HepG2 (cell line): ENCODE measurements around the gene CCS. TPM values are rescaled to one million over a fixed set of nuclear protein-coding genes. Genes with fewer than 3 reads are reported as not detected.

ENCODE experiments used
- ATAC-seq: fragments of 200-7000 bp; cut with Tn5 transposase; 3 replicates; pipeline ENCODE4 v1.9.1; 2020; ENCODE audit warnings: mild to moderate bottlenecking, moderate library complexity
- BruUV-seq: library from RNA; stranded (reverse); fragments of 400-500 nt; replicated peaks from 2 replicates; lab custom pipeline; 2021; lab: Mats Ljungman, UMichigan
- CTCF ChIA-PET: fragments of 300-600 bp; formaldehyde crosslinking; extraction: SDS; loops from one replicate; lab custom pipeline; 2021; ENCODE audit warnings: low total read pairs, inconsistent platforms, low intra/inter-chr PET ratio; lab: Yijun Ruan, JAX
- POLR2A ChIA-PET: fragments of 350-600 bp; sonication (Branson Sonifier 250); formaldehyde crosslinking; loops from one replicate; lab custom pipeline; 2020; ENCODE audit warnings: antibody characterized with exemption, inconsistent platforms; lab: Yijun Ruan, JAX
- DNase-seq: peaks from one replicate; pipeline ENCODE4 v3.0.0-alpha.2; 2015; ENCODE audit warnings: low spot score
- FAIRE-seq: peaks from 3 replicates; lab custom pipeline; 2011; peaks lifted over from hg19 to GRCh38; lab: Jason Lieb, UNC
- H2AFZ ChIP-seq: one replicate; pipeline ENCODE4 v1.6.1; 2011; ENCODE audit warnings: low read length, inconsistent platforms
- H3K27ac ChIP-seq: fragments of 300-600 bp; 3 replicates; pipeline ENCODE4 v1.8.0; 2011; ENCODE audit warnings: mixed run types, mild to moderate bottlenecking, mixed read lengths, low read length, inconsistent platforms; ENCODE audit not compliant: insufficient read depth; ENCODE audit errors: extremely low read length
- H3K27me3 ChIP-seq, 2 experiments: fragments of 200-600 bp in 1 of 2; 2 replicates in 1 of 2; 3 replicates in 1 of 2; pipeline versions ENCODE4 v1.6.0 to v1.8.0; 2011; ENCODE audit warnings: low read length in 2 of 2, mild to moderate bottlenecking in 2 of 2, moderate library complexity in 2 of 2, inconsistent platforms in 1 of 2; ENCODE audit not compliant: insufficient read depth in 2 of 2, control insufficient read depth in 1 of 2
- H3K36me3 ChIP-seq, 2 experiments: fragments of 200-600 bp in 1 of 2; replicated peaks in 1 of 2; 2 replicates in 1 of 2; 3 replicates in 1 of 2; pipeline versions ENCODE4 v1.5.1 to v1.8.0; 2011; ENCODE audit warnings: low read length in 2 of 2, inconsistent platforms in 1 of 2; ENCODE audit not compliant: insufficient read depth in 2 of 2, control insufficient read depth in 1 of 2
- H3K4me1 ChIP-seq: 2 replicates; pipeline ENCODE4 v1.5.1; 2012; ENCODE audit warnings: low read length, inconsistent platforms; ENCODE audit not compliant: insufficient read depth
- H3K4me2 ChIP-seq: 2 replicates; pipeline ENCODE4 v1.6.0; 2011; ENCODE audit warnings: low read depth, low read length, inconsistent platforms
- H3K4me3 ChIP-seq, 3 experiments: fragments of 200-600 bp in 1 of 3; sonication (generic), shearing (Covaris generic) in 1 of 3; replicated peaks in 1 of 3; 2 replicates each; pipeline ENCODE4 v1.5.1; 2011 to 2016; ENCODE audit warnings: low read length in 3 of 3, inconsistent platforms in 2 of 3, low read depth in 2 of 3, mild to moderate bottlenecking in 2 of 3, control low read depth in 1 of 3, mixed read lengths in 1 of 3; ENCODE audit not compliant: insufficient read depth in 1 of 3
- H3K79me2 ChIP-seq: one replicate; pipeline ENCODE4 v1.6.1; 2011; ENCODE audit warnings: low read length, inconsistent platforms; ENCODE audit not compliant: insufficient read depth
- H3K9ac ChIP-seq: 2 replicates; pipeline ENCODE4 v1.6.0; 2011; ENCODE audit warnings: mild to moderate bottlenecking, low read depth, low read length, inconsistent platforms; ENCODE audit not compliant: insufficient read depth
- H3K9me3 ChIP-seq: 2 replicates; pipeline ENCODE4 v1.5.1; 2012; ENCODE audit warnings: mild to moderate bottlenecking, low read length
- H4K20me1 ChIP-seq: 2 replicates; pipeline ENCODE4 v1.6.0; 2011; ENCODE audit warnings: inconsistent platforms, mild to moderate bottlenecking, low read length, moderate library complexity; ENCODE audit not compliant: insufficient read depth
- AHDC1 ChIP-seq: sonication (generic); formaldehyde crosslinking; IDR thresholded peaks from 2 replicates; pipeline ENCODE4 v1.5.1; 2020; ENCODE audit warnings: mild to moderate bottlenecking, missing genetic modification reagents, borderline replicate concordance
- CERS6 ChIP-seq: sonication (generic); formaldehyde crosslinking; IDR thresholded peaks from 2 replicates; pipeline ENCODE4 v1.5.0; 2020; ENCODE audit warnings: missing genetic modification reagents
- FOXM1 ChIP-seq: sonication (generic); formaldehyde crosslinking; IDR thresholded peaks from 2 replicates; pipeline ENCODE4 v1.5.0; 2020; ENCODE audit warnings: missing genetic modification reagents
- MAFG ChIP-seq: sonication (generic); formaldehyde crosslinking; IDR thresholded peaks from 2 replicates; pipeline ENCODE4 v1.5.1; 2020; ENCODE audit warnings: mild to moderate bottlenecking, missing genetic modification reagents
- MZF1 ChIP-seq: sonication (generic); formaldehyde crosslinking; IDR thresholded peaks from 2 replicates; pipeline ENCODE4 v1.8.1; 2023; ENCODE audit warnings: mild to moderate bottlenecking, missing genetic modification reagents, borderline replicate concordance
- PLSCR1 ChIP-seq: sonication (generic); formaldehyde crosslinking; IDR thresholded peaks from 2 replicates; pipeline ENCODE4 v1.5.0; 2020; ENCODE audit warnings: missing genetic modification reagents, mild to moderate bottlenecking, borderline replicate concordance
- POLR2G ChIP-seq: fragments of 200-400 bp; formaldehyde crosslinking; IDR thresholded peaks from 2 replicates; pipeline ENCODE4 v1.6.1; 2018; ENCODE audit warnings: mild to moderate bottlenecking, low read depth, low read length, moderate library complexity
- SIN3A ChIP-seq: IDR thresholded peaks from 2 replicates; pipeline ENCODE4 v1.6.1; 2011; ENCODE audit warnings: low read depth, mild to moderate bottlenecking, control low read depth, low read length, borderline replicate concordance
- SP2 ChIP-seq: sonication (generic); formaldehyde crosslinking; IDR thresholded peaks from 2 replicates; pipeline ENCODE4 v1.5.1; 2020; ENCODE audit warnings: mild to moderate bottlenecking, missing genetic modification reagents
- TAF1 ChIP-seq: sonication (generic); formaldehyde crosslinking; IDR thresholded peaks from 2 replicates; pipeline ENCODE4 v1.4.0; 2020; ENCODE audit warnings: missing genetic modification reagents
- TCF7 ChIP-seq: sonication (generic); IDR thresholded peaks from 2 replicates; pipeline ENCODE4 v1.6.1; 2016; ENCODE audit warnings: antibody characterized with exemption, low read depth
- XRCC5 ChIP-seq: fragments of 200-400 bp; formaldehyde crosslinking; optimal IDR thresholded peaks from 2 replicates; pipeline ENCODE3; 2017; ENCODE audit warnings: mild to moderate bottlenecking, low read length
- ZC3H13 ChIP-seq: sonication (generic); formaldehyde crosslinking; IDR thresholded peaks from 2 replicates; pipeline ENCODE4 v1.8.1; 2023; ENCODE audit warnings: mild to moderate bottlenecking, missing genetic modification reagents, moderate library complexity
- ZNF296 ChIP-seq: sonication (generic); formaldehyde crosslinking; conservative IDR thresholded peaks from 2 replicates; pipeline ENCODE4 v1.5.0; 2020; ENCODE audit warnings: mild to moderate bottlenecking, missing genetic modification reagents
- ZNF512 ChIP-seq: sonication (generic); formaldehyde crosslinking; IDR thresholded peaks from 2 replicates; pipeline ENCODE4 v1.4.0; 2020; ENCODE audit warnings: mild to moderate bottlenecking, missing genetic modification reagents
- ZNF556 ChIP-seq: sonication (generic); formaldehyde crosslinking; IDR thresholded peaks from 2 replicates; pipeline ENCODE4 v1.4.0; 2020; ENCODE audit warnings: mild to moderate bottlenecking, missing genetic modification reagents, borderline replicate concordance
- ZNF615 ChIP-seq: sonication (generic); formaldehyde crosslinking; IDR thresholded peaks from 2 replicates; pipeline ENCODE4 v1.5.0; 2020; ENCODE audit warnings: mild to moderate bottlenecking, missing genetic modification reagents, borderline replicate concordance
- whole genome bisulfite sequencing: methylation state at CpG from one replicate; pipeline ENCODE4 v1.1.6; 2017; ENCODE audit warnings: low lambda C conversion rate; 5-methylcytosine and 5-hydroxymethylcytosine counted together
- in situ Hi-C: cut with HindIII; loops from 2 replicates; pipeline ENCODE4 v1.10.0; 2017; ENCODE audit warnings: low pct_unique_long_range_greater_than_20kb; ENCODE audit not compliant: extremely low pct_ligation_motif_present
- intact Hi-C: fragments of 100-400 bp; cut with micrococcal nuclease; formaldehyde crosslinking; loops from one replicate; pipeline ENCODE4 v1.10.0; 2022; ENCODE audit not compliant: unreplicated experiment
- polyA plus RNA-seq, 8 experiments: library from polyadenylated mRNA; depleted of rRNA in 3 of 8; stranded (reverse) in 7 of 8; unstranded in 1 of 8; fragments of >200 nt; fragmentation: Illumina TruSeq in 4 of 8; extraction: Trizol in 4 of 8; gene quantifications; 2 replicates each; pipeline versions ENCODE4 v1.2.1 to v1.2.3, GENCODE V29; 2011 to 2016; ENCODE audit warnings: low read depth in 4 of 8, missing spikeins in 1 of 8, mixed read lengths in 1 of 8; ENCODE audit not compliant: insufficient read depth in 1 of 8
- total RNA-seq, 5 experiments: library from RNA; depleted of rRNA; stranded (reverse); fragments of >200 nt; fragmentation: Illumina TruSeq; extraction: Trizol; gene quantifications; 2 replicates each; pipeline ENCODE4 v1.2.3, GENCODE V29; 2016; ENCODE audit warnings: low read depth in 1 of 5

The CCS gene
- total and polyA plus RNA-seq, 2 of the 13 experiments (the other 11 are each of a cell fraction or from before 2014, with no cell fraction given), result 25.4 to 44.6 TPM

GRCh38 chr11:66625752-66626149, 32.8 kb downstream of the CCS start:
- Histone ChIP-seq H4K20me1 (peaks cover 52% of the 10 kb centered on the region), H3K27me3 (no peaks in the 10 kb centered on the region), H3K4me2 (no peak overlapping the region), H3K4me3 (no peak overlapping the region), H3K79me2 (peaks cover 99% of the 10 kb centered on the region), H3K9me3 (no peaks in the 10 kb centered on the region), H3K4me1 (peaks cover 29% of the 10 kb centered on the region), H2AFZ (no peak overlapping the region), H3K27ac (no peak overlapping the region), H3K36me3 (peaks cover 41 to 85% of the 10 kb centered on the region in 2 experiments), H3K9ac (no peak overlapping the region)
- no TSS peak for BruUV-seq
- CTCF ChIA-PET, result no interaction called here
- FAIRE-seq (no peak), DNase-seq (no peak), ATAC-seq (peak; percentile 12; the same call in 2 of the 3 replicates)
- POLR2A ChIA-PET, result interaction anchor here (2.8 to 10.6 kb wide), 2 partner anchors 9 to 12 kb away, joined by 12 to 211 read pairs; partner anchors contain the start of genes RBM14 and RBM4
- 95% methylated on average over 8 of the region's 9 CpGs for WGBS
- intact Hi-C loops, result no loop called here
- in situ Hi-C loops, result no loop called here
- TF ChIP-seq ZNF512 (CRISPR knock-in tag) (no peak), TAF1 (CRISPR knock-in tag) (no peak), FOXM1 (CRISPR knock-in tag) (no peak), TCF7 (no peak), ZNF615 (no peak), ZNF556 (CRISPR knock-in tag) (no peak), POLR2G (no peak; the same call in 1 of the 2 replicates), MZF1 (CRISPR knock-in tag) (no peak), PLSCR1 (no peak), ZC3H13 (CRISPR knock-in tag) (no peak), AHDC1 (CRISPR knock-in tag) (no peak), MAFG (CRISPR knock-in tag) (no peak), XRCC5 (no peak), CERS6 (CRISPR knock-in tag) (no peak), SIN3A (no peak), ZNF296 (CRISPR knock-in tag) (no peak), SP2 (CRISPR knock-in tag) (no peak)
